ENCODE results near the gene SPATA21.

DNA sequence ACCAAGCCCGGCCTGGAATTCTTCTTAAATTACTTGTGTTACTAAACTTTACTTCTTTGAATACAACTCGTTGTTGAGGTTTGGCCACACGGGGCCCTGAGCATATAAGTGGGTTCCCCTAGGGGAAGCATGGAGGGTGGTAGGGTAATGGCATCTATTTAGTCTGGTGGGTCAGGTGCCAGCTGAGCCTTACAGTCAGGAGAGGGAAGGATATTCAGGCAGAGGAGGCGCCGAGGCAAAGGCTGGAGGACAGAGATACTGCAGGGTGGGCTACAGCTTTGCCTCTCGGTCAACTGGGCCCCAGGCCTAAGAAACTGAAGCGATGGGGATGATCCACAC, 2.9 kb upstream of the SPATA21 start:
- TF ChIP-seq CTCF (optimal IDR thresholded peaks at IDR 0.05 in 1 of 3, IDR thresholded peaks at IDR 0.05 in 1 of 3, conservative IDR thresholded peaks at IDR 0.05 in 1 of 3; ENCODE audit: extremely low read depth in 1 of 3, insufficient read depth in 2 of 3, low read length in 3 of 3) (no peak), EZH2 (IDR thresholded peaks at IDR 0.05; ENCODE audit: low read length) (no peak)
